Measurements from ENCODE around the gene PAIP2.
"Not testable (repeated sequence)": the region's sequence is repeated elsewhere in the genome, so short reads cannot be mapped to it uniquely, and the experiment has no call there.

DNA sequence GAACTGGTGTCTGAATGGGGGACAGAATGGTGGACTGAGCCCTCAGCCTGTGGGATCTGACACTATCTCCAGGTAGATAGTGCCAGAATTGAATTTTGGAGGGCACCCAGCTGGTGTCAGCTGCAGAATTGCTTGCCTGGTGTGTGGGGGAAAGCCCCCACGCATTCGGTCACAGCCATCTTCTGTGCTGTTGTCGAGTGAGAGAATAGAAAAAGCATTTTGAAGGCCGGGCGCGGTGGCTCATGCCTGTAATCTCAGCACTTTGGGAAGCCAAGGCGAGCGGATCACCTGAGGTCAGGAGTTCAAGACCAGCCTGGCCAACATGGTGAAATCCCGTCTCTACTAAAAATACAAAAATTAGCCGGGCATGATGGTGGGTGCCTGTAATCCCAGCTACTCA lies 45.3 kb downstream of the PAIP2 start:
- TF ChIP-seq, protein P1, sequence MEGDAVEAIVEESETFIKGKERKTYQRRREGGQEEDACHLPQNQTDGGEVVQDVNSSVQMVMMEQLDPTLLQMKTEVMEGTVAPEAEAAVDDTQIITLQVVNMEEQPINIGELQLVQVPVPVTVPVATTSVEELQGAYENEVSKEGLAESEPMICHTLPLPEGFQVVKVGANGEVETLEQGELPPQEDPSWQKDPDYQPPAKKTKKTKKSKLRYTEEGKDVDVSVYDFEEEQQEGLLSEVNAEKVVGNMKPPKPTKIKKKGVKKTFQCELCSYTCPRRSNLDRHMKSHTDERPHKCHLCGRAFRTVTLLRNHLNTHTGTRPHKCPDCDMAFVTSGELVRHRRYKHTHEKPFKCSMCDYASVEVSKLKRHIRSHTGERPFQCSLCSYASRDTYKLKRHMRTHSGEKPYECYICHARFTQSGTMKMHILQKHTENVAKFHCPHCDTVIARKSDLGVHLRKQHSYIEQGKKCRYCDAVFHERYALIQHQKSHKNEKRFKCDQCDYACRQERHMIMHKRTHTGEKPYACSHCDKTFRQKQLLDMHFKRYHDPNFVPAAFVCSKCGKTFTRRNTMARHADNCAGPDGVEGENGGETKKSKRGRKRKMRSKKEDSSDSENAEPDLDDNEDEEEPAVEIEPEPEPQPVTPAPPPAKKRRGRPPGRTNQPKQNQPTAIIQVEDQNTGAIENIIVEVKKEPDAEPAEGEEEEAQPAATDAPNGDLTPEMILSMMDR (IDR thresholded peaks at IDR 0.05 in 8 of 11, conservative IDR thresholded peaks at IDR 0.05 in 3 of 11), result not testable (repeated sequence)
- TF ChIP-seq POLR2A (IDR thresholded peaks at IDR 0.05), result not testable (repeated sequence)
